ENCODE results near the gene COQ7.

GRCh38 chr16:19075511-19075910, 8.1 kb downstream of the COQ7 start:
- TF ChIP-seq, protein P1, sequence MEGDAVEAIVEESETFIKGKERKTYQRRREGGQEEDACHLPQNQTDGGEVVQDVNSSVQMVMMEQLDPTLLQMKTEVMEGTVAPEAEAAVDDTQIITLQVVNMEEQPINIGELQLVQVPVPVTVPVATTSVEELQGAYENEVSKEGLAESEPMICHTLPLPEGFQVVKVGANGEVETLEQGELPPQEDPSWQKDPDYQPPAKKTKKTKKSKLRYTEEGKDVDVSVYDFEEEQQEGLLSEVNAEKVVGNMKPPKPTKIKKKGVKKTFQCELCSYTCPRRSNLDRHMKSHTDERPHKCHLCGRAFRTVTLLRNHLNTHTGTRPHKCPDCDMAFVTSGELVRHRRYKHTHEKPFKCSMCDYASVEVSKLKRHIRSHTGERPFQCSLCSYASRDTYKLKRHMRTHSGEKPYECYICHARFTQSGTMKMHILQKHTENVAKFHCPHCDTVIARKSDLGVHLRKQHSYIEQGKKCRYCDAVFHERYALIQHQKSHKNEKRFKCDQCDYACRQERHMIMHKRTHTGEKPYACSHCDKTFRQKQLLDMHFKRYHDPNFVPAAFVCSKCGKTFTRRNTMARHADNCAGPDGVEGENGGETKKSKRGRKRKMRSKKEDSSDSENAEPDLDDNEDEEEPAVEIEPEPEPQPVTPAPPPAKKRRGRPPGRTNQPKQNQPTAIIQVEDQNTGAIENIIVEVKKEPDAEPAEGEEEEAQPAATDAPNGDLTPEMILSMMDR (IDR thresholded peaks at IDR 0.05; ENCODE audit: insufficient read depth, low read depth, low read length), result no peak
- TF ChIP-seq EZH2 (IDR thresholded peaks at IDR 0.05; ENCODE audit: insufficient read depth, low read length), result no peak
